ENCODE data around the gene TTC9C.

GRCh38 chr11:62707277-62707861 is 20.9 kb upstream of the TTC9C start, which contains the start of the genes BSCL2 and GNG3:
- TF ChIP-seq CTCF (IDR thresholded peaks at IDR 0.05), result no peak
- no peak for TF ChIP-seq POLR2A (IDR thresholded peaks at IDR 0.05)
